Spleen (tissue), 11 donors: ENCODE results near the gene STPG1. TPM values are rescaled to one million over a fixed set of nuclear protein-coding genes. Genes with fewer than 3 reads are reported as not detected.

Experiments used
- DNase-seq: peaks from one replicate; pipeline ENCODE4 v3.0.0-alpha.2; 2020
- H3K27ac ChIP-seq, 8 donors: fragments of 200-600 bp; sonication (generic) in 7 of 8; 1 replicate in 4 of 8; 2 replicates in 4 of 8; pipeline versions ENCODE4 v1.5.0 to v1.8.0; 2016 to 2021; ENCODE audit warnings: inconsistent platforms in 4 of 8, mild to moderate bottlenecking in 4 of 8, moderate library complexity in 1 of 8
- H3K27me3 ChIP-seq, 7 donors: fragments of 200-600 bp; sonication (generic) in 6 of 7; replicated peaks in 1 of 7; 1 replicate in 4 of 7; 2 replicates in 3 of 7; pipeline versions ENCODE4 v1.5.0 to v1.8.0; 2016 to 2021; ENCODE audit warnings: inconsistent platforms in 3 of 7, mild to moderate bottlenecking in 1 of 7
- H3K36me3 ChIP-seq, 6 donors: fragments of 200-600 bp; sonication (generic) in 5 of 6; 1 replicate in 4 of 6; 2 replicates in 2 of 6; pipeline versions ENCODE4 v1.5.0 to v1.8.0; 2016 to 2021; ENCODE audit warnings: inconsistent platforms in 2 of 6
- H3K4me1 ChIP-seq, 6 donors: fragments of 200-600 bp; sonication (generic) in 5 of 6; 1 replicate in 3 of 6; 2 replicates in 3 of 6; pipeline versions ENCODE4 v1.5.0 to v1.8.0; 2016 to 2021; ENCODE audit warnings: inconsistent platforms in 3 of 6
- H3K4me3 ChIP-seq, 8 donors: fragments of 200-600 bp; sonication (generic) in 7 of 8; 1 replicate in 4 of 8; 2 replicates in 4 of 8; pipeline versions ENCODE4 v1.5.0 to v1.8.0; 2016 to 2021; ENCODE audit warnings: inconsistent platforms in 4 of 8, mild to moderate bottlenecking in 4 of 8, moderate library complexity in 2 of 8
- H3K9me3 ChIP-seq, 8 donors: fragments of 200-600 bp; sonication (generic) in 7 of 8; 1 replicate in 4 of 8; 2 replicates in 4 of 8; pipeline versions ENCODE4 v1.5.0 to v1.8.0; 2016 to 2021; ENCODE audit warnings: inconsistent platforms in 4 of 8
- POLR2A ChIP-seq, 3 donors: fragments of 450-650 bp; IDR thresholded peaks; one replicate each; pipeline ENCODE4 v1.5.1; 2017; ENCODE audit warnings: antibody characterized with exemption in 3 of 3, mild to moderate bottlenecking in 1 of 3
- POLR2AphosphoS5 ChIP-seq, 3 donors: sonication (generic); formaldehyde crosslinking; IDR thresholded peaks; one replicate each; pipeline ENCODE4 v1.5.1; 2017; ENCODE audit warnings: antibody characterized with exemption in 3 of 3
- WGBS, 5 donors: extraction: QIAGEN DNeasy Blood & Tissue Kit in 3 of 5; methylation state at CpG; one replicate each; pipeline versions ENCODE4 v1.1.5 to v1.1.7; 2013 to 2018; 5-methylcytosine and 5-hydroxymethylcytosine counted together
- intact Hi-C: fragments of 100-400 bp; cut with DNase I; formaldehyde crosslinking; loops from one replicate; pipeline ENCODE4 v1.15.0; 2023; ENCODE audit warnings: low total_unique reads
- polyA plus RNA-seq, 3 donors: library from polyadenylated mRNA; stranded (reverse); fragments of 200-250 nt; gene quantifications; one replicate each; pipeline ENCODE4 v1.2.1, GENCODE V29; 2013
- total RNA-seq, 7 donors: library from RNA; depleted of rRNA in 3 of 7; stranded (reverse); fragments of >200 nt in 3 of 7; fragmentation: NEBNext Ultra II Directional in 4 of 7; extraction: Animal tissue kit (Norgen Biotek cat#: 25700) in 4 of 7; gene quantifications; one replicate each; pipeline versions ENCODE4 v1.1.0 to v1.2.1, GENCODE V29; 2016 to 2021
- TF ChIP-seq, protein P1 (sequence below), 11 experiments: fragments of 200-600 bp in 7 of 11; fragments of 450-650 bp in 4 of 11; sonication (generic) in 4 of 11; IDR thresholded peaks in 8 of 11; conservative IDR thresholded peaks in 3 of 11; 1 replicate in 7 of 11; 2 replicates in 4 of 11; pipeline versions ENCODE4 v1.4.0 to v1.8.0; 2016 to 2021; ENCODE audit warnings: antibody characterized with exemption in 11 of 11, inconsistent platforms in 4 of 11, mild to moderate bottlenecking in 1 of 11
- donor health status: healthy with polysubstance abuse.
- donor health status: DM: no; HTN: no; CAD: no; lungs with moderate emphysema.
- donor health status: DM: no; HTN: no; CAD: no.
- donor health status: Bipolar disorder and iron deficiency.
- donor health status: healthy.
- donor health status: DM: no; HTN: no; CAD: no.
- donor health status: DM: yes; HTN: yes; CAD: no.

Gene STPG1
- total and polyA plus RNA-seq, 10 donors, result 1.5 to 5.8 (median 3.7) TPM

DNA sequence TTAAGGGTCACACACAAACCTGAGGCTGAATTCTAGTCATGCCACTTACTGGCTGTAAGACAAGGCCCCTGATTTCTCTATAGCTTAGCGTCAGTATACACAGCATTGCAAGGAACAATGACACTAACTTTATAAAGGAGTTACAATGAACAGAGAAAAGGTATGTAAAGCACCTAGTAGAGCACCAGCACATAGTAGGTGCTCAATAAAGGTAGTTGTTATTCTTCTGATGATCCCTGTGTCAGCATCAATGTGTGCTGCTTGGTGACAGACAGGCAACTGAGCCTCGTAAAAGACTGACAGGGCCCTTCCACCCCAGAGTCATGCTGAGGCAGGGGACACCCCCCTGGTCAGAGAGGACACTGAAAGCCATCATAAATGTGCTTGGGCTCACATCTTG, 51.2 kb downstream of the STPG1 start:
- no peak for DNase-seq
- Histone ChIP-seq H3K27ac (no peak overlapping the region), H3K27me3 (no peaks in the 10 kb centered on the region), H3K36me3 (peaks cover 0 to 41% (median 8%) of the 10 kb centered on the region in 6 donors), H3K9me3 (no peaks in the 10 kb centered on the region), H3K4me1 (peaks cover 0 to 7% (median 2%) of the 10 kb centered on the region in 6 donors), H3K4me3 (no peak overlapping the region)
- WGBS, 5 donors, result 98 to 100% (median 100%) methylated on average over 2 of the region's 2 CpGs
- intact Hi-C loops, result no loop called here
- no peak for TF ChIP-seq POLR2AphosphoS5 (IDR thresholded peaks at IDR 0.05)
- TF ChIP-seq, protein P1, sequence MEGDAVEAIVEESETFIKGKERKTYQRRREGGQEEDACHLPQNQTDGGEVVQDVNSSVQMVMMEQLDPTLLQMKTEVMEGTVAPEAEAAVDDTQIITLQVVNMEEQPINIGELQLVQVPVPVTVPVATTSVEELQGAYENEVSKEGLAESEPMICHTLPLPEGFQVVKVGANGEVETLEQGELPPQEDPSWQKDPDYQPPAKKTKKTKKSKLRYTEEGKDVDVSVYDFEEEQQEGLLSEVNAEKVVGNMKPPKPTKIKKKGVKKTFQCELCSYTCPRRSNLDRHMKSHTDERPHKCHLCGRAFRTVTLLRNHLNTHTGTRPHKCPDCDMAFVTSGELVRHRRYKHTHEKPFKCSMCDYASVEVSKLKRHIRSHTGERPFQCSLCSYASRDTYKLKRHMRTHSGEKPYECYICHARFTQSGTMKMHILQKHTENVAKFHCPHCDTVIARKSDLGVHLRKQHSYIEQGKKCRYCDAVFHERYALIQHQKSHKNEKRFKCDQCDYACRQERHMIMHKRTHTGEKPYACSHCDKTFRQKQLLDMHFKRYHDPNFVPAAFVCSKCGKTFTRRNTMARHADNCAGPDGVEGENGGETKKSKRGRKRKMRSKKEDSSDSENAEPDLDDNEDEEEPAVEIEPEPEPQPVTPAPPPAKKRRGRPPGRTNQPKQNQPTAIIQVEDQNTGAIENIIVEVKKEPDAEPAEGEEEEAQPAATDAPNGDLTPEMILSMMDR (IDR thresholded peaks at IDR 0.05 in 8 of 11, conservative IDR thresholded peaks at IDR 0.05 in 3 of 11), result no peak
- TF ChIP-seq POLR2A (IDR thresholded peaks at IDR 0.05), result no peak

DNA sequence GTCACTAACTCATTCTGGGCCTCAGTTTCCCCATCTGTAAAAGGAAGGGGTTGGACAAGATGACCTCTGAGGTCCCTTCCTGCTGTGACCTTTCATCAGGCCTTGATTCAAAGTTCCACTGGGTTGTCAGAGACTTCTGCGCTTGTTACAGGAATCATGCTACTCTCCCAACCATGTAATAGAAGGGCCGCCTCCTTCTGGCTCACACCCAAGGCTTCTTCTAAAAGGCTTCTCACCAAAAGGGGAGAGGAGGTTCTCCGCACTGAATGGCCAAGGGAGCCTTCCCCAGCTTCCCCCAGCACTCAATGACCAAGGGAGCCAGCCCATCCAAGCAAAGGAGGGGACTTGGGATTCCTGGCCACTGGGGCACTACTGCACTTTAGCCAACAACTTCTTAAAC, 51.8 kb downstream of the STPG1 start:
- Histone ChIP-seq H3K36me3 (peaks cover 0 to 41% (median 8%) of the 10 kb centered on the region in 6 donors), H3K27me3 (no peaks in the 10 kb centered on the region), H3K4me3 (no peak overlapping the region), H3K4me1 (peaks cover 0 to 7% (median 2%) of the 10 kb centered on the region in 6 donors), H3K27ac (no peak overlapping the region), H3K9me3 (no peaks in the 10 kb centered on the region)
- 95 to 97% (median 95%) methylated on average over 3 of the region's 3 CpGs for WGBS, 5 donors
- intact Hi-C loops, result no loop called here
- DNase-seq, result no peak
- TF ChIP-seq POLR2AphosphoS5 (IDR thresholded peaks at IDR 0.05) (no peak), POLR2A (IDR thresholded peaks at IDR 0.05) (no peak)
- TF ChIP-seq, protein P1 (IDR thresholded peaks at IDR 0.05 in 8 of 11, conservative IDR thresholded peaks at IDR 0.05 in 3 of 11), result no peak

DNA sequence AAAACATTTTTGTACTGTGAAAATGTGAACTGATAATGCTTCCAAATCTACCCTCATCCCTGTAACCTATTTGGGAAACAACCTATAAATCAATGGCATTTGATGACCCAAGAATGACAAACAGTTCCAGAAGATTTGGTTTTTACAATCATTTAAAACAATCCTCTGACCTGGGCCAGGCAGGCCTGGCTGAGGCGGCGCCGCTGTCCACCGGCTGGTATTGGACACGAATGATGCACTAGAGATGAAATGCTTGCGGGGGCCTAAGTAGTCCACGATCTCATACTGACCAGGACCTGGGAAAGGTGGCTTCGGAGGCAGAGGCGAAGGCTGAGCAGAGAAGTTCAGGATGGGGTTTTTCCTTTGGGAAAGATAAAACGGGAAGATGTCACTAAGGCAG, 52.9 kb downstream of the STPG1 start:
- TF ChIP-seq, protein P1 (IDR thresholded peaks at IDR 0.05 in 8 of 11, conservative IDR thresholded peaks at IDR 0.05 in 3 of 11), result no peak
- TF ChIP-seq POLR2AphosphoS5 (IDR thresholded peaks at IDR 0.05), result no peak
- TF ChIP-seq POLR2A (IDR thresholded peaks at IDR 0.05), result no peak
- Histone ChIP-seq H3K36me3 (peaks cover 0 to 30% (median 8%) of the 10 kb centered on the region in 6 donors), H3K4me3 (no peak overlapping the region), H3K9me3 (no peaks in the 10 kb centered on the region), H3K4me1 (peaks cover 0 to 7% (median 2%) of the 10 kb centered on the region in 6 donors), H3K27me3 (no peaks in the 10 kb centered on the region), H3K27ac (no peak overlapping the region)
- intact Hi-C loops, result no loop called here
- no peak for DNase-seq
- 95 to 98% (median 96%) methylated on average over 10 of the region's 10 CpGs for WGBS, 5 donors

DNA sequence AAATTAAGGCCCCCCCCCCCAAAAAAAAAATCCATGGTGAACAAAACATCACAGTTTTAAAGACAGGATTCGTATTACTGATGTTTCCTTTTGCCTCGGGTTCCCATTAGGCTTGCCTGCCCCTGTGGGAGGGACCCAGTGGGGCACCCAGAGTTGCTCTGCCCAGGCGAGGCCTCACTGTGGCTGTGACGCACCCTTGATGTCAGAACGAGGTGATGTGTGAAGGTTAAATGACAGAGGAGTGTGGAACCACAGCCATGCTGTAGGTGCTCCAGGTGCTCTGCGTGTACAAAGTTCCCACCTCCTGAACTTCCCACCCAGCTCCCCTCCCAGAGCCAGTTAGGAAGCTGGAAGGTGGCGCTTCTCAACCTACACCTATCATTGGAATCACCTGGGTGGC, 56.5 kb downstream of the STPG1 start:
- H3K27me3 ChIP-seq, result no peaks in the 10 kb centered on the region
- H3K4me1 ChIP-seq, result peaks cover 0 to 7% (median 2%) of the 10 kb centered on the region in 6 donors
- no peak overlapping the region for H3K4me3 ChIP-seq
- no peaks in the 10 kb centered on the region for H3K9me3 ChIP-seq
- H3K27ac ChIP-seq, result no peak overlapping the region
- TF ChIP-seq POLR2AphosphoS5 (IDR thresholded peaks at IDR 0.05), result no peak
- TF ChIP-seq, protein P1 (IDR thresholded peaks at IDR 0.05 in 8 of 11, conservative IDR thresholded peaks at IDR 0.05 in 3 of 11), result no peak
- TF ChIP-seq POLR2A (IDR thresholded peaks at IDR 0.05), result no peak
- peaks cover 0 to 29% (median 8%) of the 10 kb centered on the region in 6 donors for H3K36me3 ChIP-seq
- DNase-seq, result no peak
- WGBS, 5 donors, result 89 to 98% (median 93%) methylated on average over 6 to 7 of the region's 7 CpGs
- intact Hi-C loops, result no loop called here
